Gastroesophageal sphincter (tissue), 4 donors: ENCODE results near the gene FETUB. TPM values are rescaled to one million over a fixed set of nuclear protein-coding genes. Genes with fewer than 3 reads are reported as not detected.

Source experiments
- ATAC-seq: fragments of 150-250 bp; one replicate; pipeline ENCODE4 v1.9.1; 2016; ENCODE audit warnings: mild to moderate bottlenecking, moderate library complexity
- H3K27ac ChIP-seq, 4 donors: fragments of 200-600 bp; sonication (generic) in 3 of 4; 1 replicate in 3 of 4; 2 replicates in 1 of 4; pipeline ENCODE4 v1.5.1; 2016 to 2019
- H3K27me3 ChIP-seq: fragments of 200-600 bp; sonication (generic); one replicate; pipeline ENCODE4 v1.5.1; 2019
- H3K36me3 ChIP-seq, 2 donors: fragments of 200-600 bp; sonication (generic); one replicate each; pipeline ENCODE4 v1.5.1; 2019; ENCODE audit warnings: control low read depth in 1 of 2
- H3K4me1 ChIP-seq, 3 donors: fragments of 200-600 bp; sonication (generic); 1 replicate in 2 of 3; 2 replicates in 1 of 3; pipeline ENCODE4 v1.5.1; 2016 to 2019; ENCODE audit warnings: control low read depth in 2 of 3
- H3K4me3 ChIP-seq, 2 donors: fragments of 200-600 bp; sonication (generic); one replicate each; pipeline ENCODE4 v1.5.1; 2019; ENCODE audit warnings: mild to moderate bottlenecking in 1 of 2, moderate library complexity in 1 of 2
- H3K9me3 ChIP-seq, 3 donors: fragments of 200-600 bp; sonication (generic); one replicate each; pipeline ENCODE4 v1.5.1; 2017 to 2019; ENCODE audit warnings: control low read depth in 2 of 3
- EP300 ChIP-seq: sonication (generic); formaldehyde crosslinking; IDR thresholded peaks from one replicate; pipeline ENCODE4 v1.6.1; 2017; ENCODE audit warnings: antibody characterized with exemption, mild to moderate bottlenecking
- POLR2A ChIP-seq, 2 donors: fragments of 450-650 bp; IDR thresholded peaks; one replicate each; pipeline ENCODE4 v1.6.1; 2017; ENCODE audit warnings: antibody characterized with exemption in 2 of 2, mild to moderate bottlenecking in 2 of 2, moderate library complexity in 1 of 2
- POLR2AphosphoS5 ChIP-seq: sonication (generic); formaldehyde crosslinking; IDR thresholded peaks from one replicate; pipeline ENCODE4 v1.6.1; 2017; ENCODE audit warnings: antibody characterized with exemption
- WGBS, 2 donors: methylation state at CpG; one replicate each; pipeline ENCODE4 v1.1.5; 2018; ENCODE audit warnings: low coverage in 1 of 2; 5-methylcytosine and 5-hydroxymethylcytosine counted together
- total RNA-seq, 4 donors: library from RNA; depleted of rRNA; stranded (reverse); fragments of >200 nt; gene quantifications; one replicate each; pipeline ENCODE4 v1.1.0, GENCODE V29; 2016
- TF ChIP-seq, protein P1 (sequence below), 4 experiments: fragments of 200-600 bp in 2 of 4; fragments of 450-650 bp in 2 of 4; sonication (generic) in 1 of 4; IDR thresholded peaks; one replicate each; pipeline ENCODE4 v1.5.1; 2017 to 2019; ENCODE audit warnings: antibody characterized with exemption in 4 of 4, mild to moderate bottlenecking in 2 of 4, moderate library complexity in 2 of 4

The FETUB gene
- total RNA-seq, 4 donors from 2014 or later = not detected

GRCh38 chr3:186664506-186664905 is 24.3 kb downstream of the FETUB start:
- H3K9me3 ChIP-seq = no peaks in the 10 kb centered on the region
- 37 to 58% methylated on average over 3 of the region's 4 CpGs for WGBS, 2 donors
- no peak for ATAC-seq

DNA sequence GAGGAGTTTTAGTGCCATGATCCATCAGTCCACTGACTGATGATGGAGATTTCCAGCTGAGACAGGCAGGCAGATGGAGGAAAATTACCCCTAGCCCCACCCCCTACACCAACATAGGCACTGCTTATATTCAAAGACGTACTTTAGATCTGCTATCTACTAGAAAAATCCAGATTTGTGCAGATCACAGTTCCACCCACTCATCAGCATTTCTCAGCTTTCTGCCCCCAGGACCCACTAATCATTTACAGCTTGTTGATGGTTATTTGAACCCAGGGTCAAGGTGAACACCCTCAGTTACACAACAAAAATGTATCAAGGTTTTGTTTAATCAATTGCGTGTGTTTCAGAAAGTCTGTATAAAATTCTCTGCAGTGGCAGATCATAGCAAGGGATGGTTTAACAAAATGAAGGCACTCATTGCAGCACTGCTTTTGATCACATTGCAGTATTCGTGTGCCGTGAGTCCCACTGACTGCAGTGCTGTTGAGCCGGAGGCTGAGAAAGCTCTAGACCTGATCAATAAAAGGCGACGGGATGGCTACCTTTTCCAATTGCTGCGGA is 25.5 kb downstream of the FETUB start, which contains the start of gene HRG:
Gene HRG (plus strand): TSS at position 390 of the 564 bp plus-strand sequence. CDS start 18 bp downstream, at position 408.
- H3K27ac ChIP-seq = no peak within 1 kb of the TSS
- no peak for ATAC-seq
- 49 to 69% methylated on average over 2 to 8 of the region's 8 CpGs for WGBS, 2 donors
- H3K27me3 ChIP-seq = peaks cover 21% of the 10 kb centered on the region
- no peaks in the 10 kb centered on the region for H3K36me3 ChIP-seq
- H3K4me3 ChIP-seq = no peak within 1 kb of the TSS
- TF ChIP-seq EP300 (no peak), POLR2A (IDR thresholded peaks at IDR 0.05) (no peak), POLR2AphosphoS5 (no peak)
- TF ChIP-seq, protein P1, sequence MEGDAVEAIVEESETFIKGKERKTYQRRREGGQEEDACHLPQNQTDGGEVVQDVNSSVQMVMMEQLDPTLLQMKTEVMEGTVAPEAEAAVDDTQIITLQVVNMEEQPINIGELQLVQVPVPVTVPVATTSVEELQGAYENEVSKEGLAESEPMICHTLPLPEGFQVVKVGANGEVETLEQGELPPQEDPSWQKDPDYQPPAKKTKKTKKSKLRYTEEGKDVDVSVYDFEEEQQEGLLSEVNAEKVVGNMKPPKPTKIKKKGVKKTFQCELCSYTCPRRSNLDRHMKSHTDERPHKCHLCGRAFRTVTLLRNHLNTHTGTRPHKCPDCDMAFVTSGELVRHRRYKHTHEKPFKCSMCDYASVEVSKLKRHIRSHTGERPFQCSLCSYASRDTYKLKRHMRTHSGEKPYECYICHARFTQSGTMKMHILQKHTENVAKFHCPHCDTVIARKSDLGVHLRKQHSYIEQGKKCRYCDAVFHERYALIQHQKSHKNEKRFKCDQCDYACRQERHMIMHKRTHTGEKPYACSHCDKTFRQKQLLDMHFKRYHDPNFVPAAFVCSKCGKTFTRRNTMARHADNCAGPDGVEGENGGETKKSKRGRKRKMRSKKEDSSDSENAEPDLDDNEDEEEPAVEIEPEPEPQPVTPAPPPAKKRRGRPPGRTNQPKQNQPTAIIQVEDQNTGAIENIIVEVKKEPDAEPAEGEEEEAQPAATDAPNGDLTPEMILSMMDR (IDR thresholded peaks at IDR 0.05) = no peak
- H3K9me3 ChIP-seq = no peaks in the 10 kb centered on the region
- no peaks in the 10 kb centered on the region for H3K4me1 ChIP-seq

More at GRCh38 chr3:186664506-186664905, 24.3 kb downstream of the FETUB start:
- Histone ChIP-seq H3K4me1 (no peaks in the 10 kb centered on the region), H3K4me3 (no peak overlapping the region), H3K27me3 (peaks cover 21% of the 10 kb centered on the region), H3K27ac (no peak overlapping the region), H3K36me3 (no peaks in the 10 kb centered on the region)
- TF ChIP-seq EP300 (no peak), POLR2A (IDR thresholded peaks at IDR 0.05) (no peak), POLR2AphosphoS5 (no peak)
- TF ChIP-seq, protein P1 (IDR thresholded peaks at IDR 0.05) = no peak

GRCh38 chr3:186668426-186668825 is 28.2 kb downstream of the FETUB start:
- Histone ChIP-seq H3K27me3 (peaks cover 26% of the 10 kb centered on the region), H3K9me3 (no peaks in the 10 kb centered on the region), H3K4me3 (no peak overlapping the region), H3K4me1 (no peaks in the 10 kb centered on the region), H3K27ac (no peak overlapping the region), H3K36me3 (no peaks in the 10 kb centered on the region)
- TF ChIP-seq EP300 (no peak), POLR2A (IDR thresholded peaks at IDR 0.05) (no peak), POLR2AphosphoS5 (no peak)
- TF ChIP-seq, protein P1 (IDR thresholded peaks at IDR 0.05) = no peak
- no peak for ATAC-seq
- 69 to 77% methylated on average over 6 of the region's 6 CpGs for WGBS, 2 donors

- no peak overlapping the region for H3K27ac ChIP-seq
- TF ChIP-seq POLR2AphosphoS5 (no peak), POLR2A (IDR thresholded peaks at IDR 0.05) (no peak), EP300 (no peak)
- TF ChIP-seq, protein P1 (IDR thresholded peaks at IDR 0.05) = no peak
- ATAC-seq = no peak
- WGBS, 2 donors = 81 to 90% methylated on average over 2 of the region's 2 CpGs
- H3K4me3 ChIP-seq = no peak overlapping the region
- H3K36me3 ChIP-seq = no peaks in the 10 kb centered on the region
- H3K4me1 ChIP-seq = no peaks in the 10 kb centered on the region
- peaks cover 30% of the 10 kb centered on the region for H3K27me3 ChIP-seq
- H3K9me3 ChIP-seq = no peaks in the 10 kb centered on the region
These were observed 29.3 kb downstream of the FETUB start for GRCh38 chr3:186669378-186670084.

- H3K27me3 ChIP-seq = peaks cover 26% of the 10 kb centered on the region
- TF ChIP-seq POLR2A (IDR thresholded peaks at IDR 0.05) = no peak
- H3K4me3 ChIP-seq = no peak overlapping the region
- H3K36me3 ChIP-seq = no peaks in the 10 kb centered on the region
- no peak for ATAC-seq
- no peaks in the 10 kb centered on the region for H3K4me1 ChIP-seq
- no peak overlapping the region for H3K27ac ChIP-seq
- H3K9me3 ChIP-seq = no peaks in the 10 kb centered on the region
These were observed 30.0 kb downstream of the FETUB start for GRCh38 chr3:186670155-186670554.
